Panc1 (cell line): ENCODE data around the gene TIGAR. TPM values are rescaled to one million over a fixed set of nuclear protein-coding genes. Genes with fewer than 3 reads are reported as not detected.
A peak's percentile ranks its signal among the peaks of the same experiment; 100 is the strongest.

Source experiments
- ATAC-seq: fragments of 200-7000 bp; cut with Tn5 transposase; 2 replicates; pipeline ENCODE4 v1.9.1; 2020; ENCODE audit warnings: mild to moderate bottlenecking, moderate library complexity
- BruUV-seq: library from RNA; stranded (reverse); fragments of 400-500 nt; replicated peaks from 2 replicates; lab custom pipeline; 2021; lab: Mats Ljungman, UMichigan
- CTCF ChIA-PET: fragments of 300-600 bp; sonication (Branson Sonifier 250); formaldehyde crosslinking; loops from one replicate; lab custom pipeline; 2022; ENCODE audit warnings: antibody characterized with exemption; lab: Charles Lee
- POLR2A ChIA-PET: fragments of 300-600 bp; sonication (Branson Sonifier 250); formaldehyde crosslinking; loops from one replicate; lab custom pipeline; 2022; ENCODE audit warnings: antibody characterized with exemption; lab: Charles Lee
- DNase-seq: peaks from one replicate; pipeline ENCODE4 v3.0.0-alpha.2; 2010; ENCODE audit warnings: low read depth, low spot score
- H3K27ac ChIP-seq: 2 replicates; pipeline ENCODE4 v1.5.1; 2011; ENCODE audit warnings: mild to moderate bottlenecking, low read length, inconsistent platforms
- H3K27me3 ChIP-seq: fragments of 200-500 bp; sonication (Bioruptor generic); 2 replicates; pipeline ENCODE4 v1.6.0; 2014; ENCODE audit warnings: low read length, inconsistent platforms; ENCODE audit not compliant: control insufficient read depth, insufficient read depth
- H3K36me3 ChIP-seq: fragments of 200-500 bp; sonication (Bioruptor generic); 2 replicates; pipeline ENCODE4 v1.5.1; 2014; ENCODE audit warnings: inconsistent platforms, mild to moderate bottlenecking, low read length, moderate library complexity; ENCODE audit not compliant: control insufficient read depth, insufficient read depth
- H3K4me1 ChIP-seq: 2 replicates; pipeline ENCODE4 v1.5.1; 2011; ENCODE audit warnings: inconsistent platforms, mild to moderate bottlenecking, low read length, moderate library complexity; ENCODE audit not compliant: control insufficient read depth, insufficient read depth
- H3K4me3 ChIP-seq, 2 experiments: 2 replicates each; pipeline ENCODE4 v1.5.1; 2011 to 2012; ENCODE audit warnings: low read depth in 2 of 2, low read length in 2 of 2, mild to moderate bottlenecking in 2 of 2, inconsistent platforms in 1 of 2, moderate library complexity in 1 of 2
- H3K9me3 ChIP-seq: fragments of 200-500 bp; sonication (Bioruptor generic); 2 replicates; pipeline ENCODE4 v1.5.1; 2014; ENCODE audit warnings: low read depth, mild to moderate bottlenecking, inconsistent platforms, low read length, moderate library complexity; ENCODE audit not compliant: control insufficient read depth, insufficient read depth
- CTCF ChIP-seq: fragments of 450-650 bp; IDR thresholded peaks from 2 replicates; pipeline ENCODE4 v1.5.1; 2017; ENCODE audit warnings: mild to moderate bottlenecking
- POLR2AphosphoS5 ChIP-seq: IDR thresholded peaks from 2 replicates; pipeline ENCODE4 v1.6.1; 2012; ENCODE audit warnings: mild to moderate bottlenecking, low read depth, low read length, moderate library complexity
- REST ChIP-seq, 2 experiments: IDR thresholded peaks; 2 replicates each; pipeline ENCODE4 v1.6.1; 2011 to 2012; ENCODE audit warnings: low read depth in 2 of 2, control low read depth in 1 of 2, low read length in 1 of 2, mild to moderate bottlenecking in 1 of 2, moderate library complexity in 1 of 2; ENCODE audit not compliant: insufficient read depth in 1 of 2
- SIN3A ChIP-seq: IDR thresholded peaks from 2 replicates; pipeline ENCODE4 v1.6.1; 2012; ENCODE audit warnings: low read depth, mild to moderate bottlenecking, low read length, moderate library complexity, borderline replicate concordance; ENCODE audit not compliant: insufficient read depth
- TCF7L2 ChIP-seq: IDR thresholded peaks from 2 replicates; pipeline ENCODE4 v1.6.1; 2011; ENCODE audit warnings: mild to moderate bottlenecking, low read depth, low read length, inconsistent platforms
- in situ Hi-C: cut with HindIII; loops from 2 replicates; pipeline ENCODE4 v1.10.0; 2016; ENCODE audit warnings: low sequenced_read_pairs, low pct_unique_long_range_greater_than_20kb
- intact Hi-C: fragments of 100-400 bp; cut with micrococcal nuclease; formaldehyde crosslinking; loops from one replicate; pipeline ENCODE4 v1.10.0; 2022; ENCODE audit not compliant: unreplicated experiment
- total RNA-seq: library from RNA; stranded (reverse); gene quantifications from one replicate; pipeline ENCODE4 v1.2.1, GENCODE V29; 2021; ENCODE audit not compliant: unreplicated experiment

Gene TIGAR
- total RNA-seq, 1 experiment from 2014 or later, result 17.4 TPM

GRCh38 chr12:4273652-4274395, 47.2 kb upstream of the TIGAR start, which contains the start of gene CCND2:
TSS of gene CCND2 (plus strand) at chr12:4273762. CDS start at chr12:4274041, 279 bp downstream.
- Histone ChIP-seq H3K27me3 (peaks cover 17% of the 10 kb centered on the region), H3K9me3 (no peaks in the 10 kb centered on the region), H3K4me1 (no peaks in the 10 kb centered on the region; the same call in 1 of the 2 replicates), H3K27ac (no peak within 1 kb of the TSS), H3K36me3 (no peaks in the 10 kb centered on the region), H3K4me3 (peak within 1 kb of the TSS; percentile 24 to 51)
- ATAC-seq (peak; percentile 64), DNase-seq (no peak)
- in situ Hi-C loops (no loop called here), intact Hi-C loops (loop anchor here (10.0 kb wide), 3 partner anchors 169 to 279 kb away; no protein-coding TSS in a partner anchor)
- no TSS peak for BruUV-seq
- ChIA-PET POLR2A (interaction anchor here (0.7 kb wide), 1 partner anchor 388 kb away, joined by 4 read pairs; no protein-coding TSS in a partner anchor), CTCF (interaction anchor here (0.7 kb wide), 1 partner anchor 246 kb away, joined by 3 read pairs; no protein-coding TSS in a partner anchor)
- TF ChIP-seq SIN3A, result no peak
- no peak for TF ChIP-seq TCF7L2
- TF ChIP-seq REST (IDR thresholded peaks at IDR 0.05; ENCODE audit: insufficient read depth in 1 of 2, low read depth in 2 of 2, low read length in 1 of 2), result no peak
- no peak for TF ChIP-seq CTCF
- no peak for TF ChIP-seq POLR2AphosphoS5

- no TSS peak for BruUV-seq
- no peaks in the 10 kb centered on the region; the same call in 1 of the 2 replicates for H3K4me1 ChIP-seq
- TF ChIP-seq SIN3A (no peak), CTCF (no peak), TCF7L2 (no peak), POLR2AphosphoS5 (no peak), REST (IDR thresholded peaks at IDR 0.05; ENCODE audit: insufficient read depth in 1 of 2, low read depth in 2 of 2, low read length in 1 of 2) (no peak)
- ChIA-PET CTCF (interaction anchor here (0.7 kb wide), 2 partner anchors 14 to 247 kb away, joined by 3 read pairs; no protein-coding TSS in a partner anchor), POLR2A (no interaction called here)
- ATAC-seq (no peak), DNase-seq (no peak)
- H3K27ac ChIP-seq, result no peak overlapping the region
- intact Hi-C loops, result loop anchor here (10.0 kb wide), 3 partner anchors 170 to 280 kb away; no protein-coding TSS in a partner anchor
- H3K4me3 ChIP-seq, result peak overlapping the region; percentile 24 to 51
- H3K27me3 ChIP-seq, result peaks cover 17% of the 10 kb centered on the region
- H3K36me3 ChIP-seq, result no peaks in the 10 kb centered on the region
- in situ Hi-C loops, result no loop called here
- H3K9me3 ChIP-seq, result no peaks in the 10 kb centered on the region
Observed at GRCh38 chr12:4274396-4275015, 46.5 kb upstream of the TIGAR start.
